DMS114 treated with DMSO at 0.1 percent for 48 hours (cell line): ENCODE measurements around the gene PVRIG.
"Not testable (repeated sequence)": the region's sequence is repeated elsewhere in the genome, so short reads cannot be mapped to it uniquely, and the experiment has no call there.

Experiments
- DNase-seq: peaks from one replicate; lab custom pipeline; 2025; ENCODE audit not compliant: unreplicated experiment; lab: John Stamatoyannopoulos, UW

The PVRIG gene

DNA sequence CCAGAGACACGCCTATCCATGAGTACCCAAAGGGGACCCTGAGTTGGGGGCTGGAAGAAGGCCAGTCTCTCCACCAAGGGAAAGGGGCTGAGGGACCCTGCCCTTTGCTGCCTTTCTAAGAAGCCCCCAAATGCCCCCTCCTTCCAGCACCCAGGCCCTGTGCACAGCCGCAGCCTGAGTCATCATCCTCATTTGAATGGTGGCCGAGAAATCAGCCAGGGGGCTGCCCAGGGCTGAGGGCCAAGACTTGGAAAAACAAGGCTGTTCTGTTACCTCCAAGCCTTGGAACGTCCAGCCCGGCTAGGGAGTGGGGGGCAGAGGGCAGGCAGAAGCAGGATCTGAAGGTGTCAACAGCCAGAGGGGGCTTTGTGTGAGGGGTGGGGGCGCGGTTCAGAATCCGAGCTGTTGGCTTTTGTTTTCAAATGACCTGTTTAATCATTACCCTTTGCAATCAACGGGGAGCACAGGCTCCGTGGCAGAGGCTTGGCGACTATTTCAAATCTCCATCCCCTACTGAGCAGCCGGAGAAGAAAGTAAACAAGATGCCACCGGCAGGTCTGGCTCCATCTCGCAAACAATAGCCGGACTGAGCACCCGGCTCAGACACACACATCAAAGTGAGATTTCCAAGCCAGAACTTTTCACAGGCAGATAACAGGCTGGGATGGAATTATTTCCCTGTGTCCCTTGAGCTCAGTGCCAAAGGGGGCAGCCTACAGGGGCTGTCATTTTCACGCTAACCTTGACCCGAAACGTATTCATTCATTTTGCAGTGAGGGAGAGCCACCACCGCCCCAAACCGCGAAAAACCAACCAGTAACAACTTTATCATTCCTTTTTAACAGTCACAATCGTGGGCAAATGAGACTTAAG is 50.5 kb downstream of the PVRIG start:
- not testable (repeated sequence) for DNase-seq
